Subcutaneous preadipocyte (primary cell): Measurements from ENCODE around the gene SSMEM1. TPM values are rescaled to one million over a fixed set of nuclear protein-coding genes. Genes with fewer than 3 reads are reported as not detected.

Source experiments
- total RNA-seq: library from RNA; depleted of rRNA; stranded (reverse); fragments of >200 nt; gene quantifications from 2 replicates; pipeline ENCODE4 v1.2.3, GENCODE V29; 2012

The SSMEM1 gene, protein sequence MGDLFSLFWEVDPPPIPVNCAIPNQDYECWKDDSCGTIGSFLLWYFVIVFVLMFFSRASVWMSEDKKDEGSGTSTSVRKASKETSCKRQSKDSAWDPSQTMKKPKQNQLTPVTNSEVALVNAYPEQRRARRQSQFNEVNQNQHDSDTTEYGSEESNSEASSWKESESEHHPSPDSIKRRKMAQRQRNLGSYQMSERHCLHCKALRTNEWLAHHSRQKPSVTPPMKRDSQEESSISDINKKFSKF
- total RNA-seq, result not detected in 2 replicates

DNA sequence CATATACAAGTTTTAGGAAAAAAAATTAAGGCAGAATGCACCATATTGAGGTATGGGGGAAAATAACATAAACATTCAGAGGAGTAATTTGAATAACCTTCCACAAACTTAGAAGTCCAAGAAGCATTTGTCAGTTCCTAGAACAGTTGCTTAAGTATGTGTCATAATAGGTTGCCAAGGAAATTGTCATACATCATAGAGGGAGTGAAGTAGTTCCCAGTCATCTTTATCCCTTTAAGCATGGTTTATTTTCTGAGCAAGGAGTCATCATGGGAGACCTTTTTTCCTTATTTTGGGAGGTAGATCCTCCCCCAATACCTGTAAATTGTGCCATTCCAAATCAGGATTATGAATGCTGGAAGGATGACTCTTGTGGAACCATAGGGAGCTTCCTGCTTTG, at the start of gene SSMEM1:
SSMEM1 (plus strand) TSS at position 219 of the 400 bp plus-strand sequence; CDS start at position 270, 51 bp downstream.

DNA sequence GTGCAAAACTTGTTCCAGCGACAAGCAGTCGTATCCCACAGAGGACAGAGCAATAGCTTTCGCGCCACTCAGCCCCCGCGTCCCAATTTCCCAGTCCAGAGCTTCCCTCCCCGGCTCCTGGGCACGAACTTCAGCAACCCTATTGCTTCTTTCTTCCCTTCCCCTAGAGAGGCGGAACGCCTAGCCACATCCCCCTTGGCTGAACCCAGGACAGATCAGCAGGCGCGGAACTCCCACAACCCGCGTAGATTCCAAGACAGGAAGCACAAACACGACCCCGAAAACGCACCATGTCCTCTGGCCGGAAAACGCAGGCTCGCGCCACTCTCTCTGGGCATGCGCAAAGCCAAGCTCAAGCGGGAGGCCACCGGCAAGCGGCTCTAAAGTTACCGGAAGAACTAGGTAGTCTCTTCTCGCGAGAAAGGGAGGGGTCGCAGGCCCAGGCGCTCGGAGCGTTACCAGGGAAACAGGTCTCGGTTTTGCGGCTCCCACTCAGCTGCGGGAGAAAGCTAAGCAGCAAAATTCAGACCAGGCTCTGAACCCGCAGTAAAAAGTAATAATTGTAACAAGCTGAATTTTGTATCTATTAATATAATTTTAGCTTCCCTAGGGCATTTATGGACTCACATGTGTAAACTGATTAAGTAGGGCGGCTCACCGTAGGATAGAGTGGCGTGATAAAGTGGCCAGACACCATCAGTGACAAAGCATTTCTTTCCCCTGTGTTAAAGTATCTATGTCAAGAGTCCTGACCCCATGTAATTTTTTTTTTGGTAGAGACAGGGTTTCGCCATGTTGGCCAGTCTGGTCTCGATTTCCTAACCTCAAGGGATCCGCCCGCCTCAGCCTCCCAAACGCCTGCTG, 2.3 kb upstream of the SSMEM1 start, which contains the start of gene TMEM209:
TMEM209 (minus strand) TSS at position 323 of the 864 bp plus-strand sequence; CDS start at position 292, 31 bp downstream.

Other genes with a start within 250 kb of the SSMEM1 start
- gene ZC3HC1, start 156.5 kb upstream of the SSMEM1 start, total RNA-seq, result 11.0 and 14.7 TPM in 2 replicates
- 23.5 and 26.6 TPM in 2 replicates for gene KLHDC10, start 137.3 kb upstream of the SSMEM1 start, total RNA-seq
- gene TMEM209, start 2.5 kb upstream of the SSMEM1 start, total RNA-seq, result 17.3 and 32.8 TPM in 2 replicates
- gene CPA2, start 59.0 kb downstream of the SSMEM1 start, total RNA-seq, result not detected in 2 replicates
- gene CPA4, start 85.3 kb downstream of the SSMEM1 start, total RNA-seq, result under 0.01 and 1.6 TPM in 2 replicates
- gene CPA5, start 137.0 kb downstream of the SSMEM1 start, total RNA-seq, result not detected in 2 replicates
- gene CPA1, start 172.6 kb downstream of the SSMEM1 start, total RNA-seq, result not detected in 2 replicates
- 6.6 and 7.7 TPM in 2 replicates for gene CEP41, start 233.2 kb downstream of the SSMEM1 start, total RNA-seq